T-helper 1 cell treated with Interleukin-12 subunit alpha and Interleukin-12 subunit beta and Interleukin-4 antibody, amounts not matched to agents 30 μg/mL and 1 μg/mL, for 36 hours (primary cell): ENCODE results near the gene AUTS2.
"Not testable (repeated sequence)": the region's sequence is repeated elsewhere in the genome, so short reads cannot be mapped to it uniquely, and the experiment has no call there.

ENCODE experiments used
- H3K27ac Mint-ChIP-seq: one replicate; pipeline ENCODE4 v1.8.0; 2021; ENCODE audit warnings: mild to moderate bottlenecking, mixed read lengths
- H3K27me3 Mint-ChIP-seq: one replicate; pipeline ENCODE4 v1.8.0; 2021; ENCODE audit warnings: low read depth, mixed read lengths
- H3K36me3 Mint-ChIP-seq: one replicate; pipeline ENCODE4 v1.8.0; 2021; ENCODE audit warnings: low read depth, mixed read lengths
- H3K4me1 Mint-ChIP-seq: one replicate; pipeline ENCODE4 v1.8.0; 2021; ENCODE audit warnings: low read depth, mixed read lengths
- H3K4me3 Mint-ChIP-seq: one replicate; pipeline ENCODE4 v1.8.0; 2021; ENCODE audit warnings: mild to moderate bottlenecking, moderate library complexity, mixed read lengths
- H3K9me3 Mint-ChIP-seq: one replicate; pipeline ENCODE4 v1.8.0; 2021; ENCODE audit warnings: mixed read lengths

The AUTS2 gene

GRCh38 chr7:70364393-70364792 lies 766.1 kb downstream of the AUTS2 start:
- H3K27me3 Mint-ChIP-seq, H3K4me3 Mint-ChIP-seq, H3K27ac Mint-ChIP-seq, H3K9me3 Mint-ChIP-seq, H3K4me1 Mint-ChIP-seq, H3K36me3 Mint-ChIP-seq: not testable (repeated sequence)

DNA sequence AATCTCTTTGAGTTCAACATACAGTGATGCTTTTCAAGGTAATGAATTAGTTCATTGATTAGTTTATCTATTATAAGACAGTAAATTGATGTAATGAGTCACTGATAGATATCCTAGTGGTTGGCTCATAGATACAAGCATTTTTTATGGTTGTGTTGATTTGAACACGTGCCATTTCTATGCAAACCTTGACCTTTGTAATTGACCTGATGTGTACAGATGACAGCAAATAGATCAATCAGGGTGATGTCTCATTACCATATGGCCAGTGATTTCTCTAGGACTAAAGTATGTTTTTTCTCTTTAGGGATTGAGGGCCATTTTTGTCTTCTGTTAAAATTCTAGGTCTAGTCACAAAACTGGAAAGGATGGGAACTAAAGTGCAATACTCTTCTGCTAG lies 773.4 kb downstream of the AUTS2 start:
- peaks cover 1% of the 10 kb centered on the region for H3K9me3 Mint-ChIP-seq
- no peaks in the 10 kb centered on the region for H3K27me3 Mint-ChIP-seq
- no peak overlapping the region for H3K27ac Mint-ChIP-seq
- H3K4me3 Mint-ChIP-seq: no peak overlapping the region
- no peaks in the 10 kb centered on the region for H3K36me3 Mint-ChIP-seq
- H3K4me1 Mint-ChIP-seq: no peaks in the 10 kb centered on the region

GRCh38 chr7:70372768-70373515 lies 774.7 kb downstream of the AUTS2 start:
- no peak overlapping the region for H3K4me3 Mint-ChIP-seq
- H3K9me3 Mint-ChIP-seq: no peaks in the 10 kb centered on the region
- no peaks in the 10 kb centered on the region for H3K36me3 Mint-ChIP-seq
- no peaks in the 10 kb centered on the region for H3K4me1 Mint-ChIP-seq
- H3K27me3 Mint-ChIP-seq: no peaks in the 10 kb centered on the region
- no peak overlapping the region for H3K27ac Mint-ChIP-seq

DNA sequence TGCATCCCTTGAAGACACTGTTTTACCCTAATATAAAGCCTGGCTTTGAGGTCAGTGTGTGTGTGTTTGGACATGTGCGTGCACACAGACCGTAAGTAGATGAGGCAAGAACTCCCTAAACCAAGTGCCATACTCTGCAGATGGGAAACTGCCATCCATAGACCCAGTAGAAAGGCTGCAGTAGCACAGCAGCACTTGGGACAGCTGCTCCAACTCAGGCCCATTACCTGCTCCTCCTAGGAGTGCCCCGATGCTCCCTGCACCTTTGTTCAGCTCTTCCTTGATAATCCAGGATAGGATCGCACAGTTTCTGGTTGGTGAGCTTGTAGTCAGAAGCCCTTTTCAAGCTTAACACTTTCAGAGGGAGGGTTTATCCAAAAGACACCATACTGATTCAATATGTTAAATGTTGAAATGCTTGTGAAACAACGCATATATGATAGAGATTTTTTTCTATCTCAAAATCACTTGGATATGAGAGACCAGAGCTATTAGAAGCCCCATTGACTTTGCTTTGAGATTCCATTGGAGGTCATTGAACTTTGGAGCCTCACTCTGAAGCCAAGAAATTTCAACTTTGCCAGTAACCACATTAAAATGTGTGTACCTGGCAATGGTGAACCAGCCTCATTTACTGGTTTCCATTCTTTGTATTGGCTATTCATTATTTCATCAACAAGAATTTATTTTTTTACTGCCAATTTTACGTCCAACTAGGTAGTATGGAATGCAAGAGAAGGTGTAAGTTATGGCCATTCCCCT lies 776.7 kb downstream of the AUTS2 start:
- Mint-ChIP-seq H3K27me3 (no peaks in the 10 kb centered on the region), H3K9me3 (no peaks in the 10 kb centered on the region), H3K36me3 (no peaks in the 10 kb centered on the region), H3K4me1 (no peaks in the 10 kb centered on the region), H3K27ac (no peak overlapping the region), H3K4me3 (no peak overlapping the region)

GRCh38 chr7:70376561-70377031 lies 778.3 kb downstream of the AUTS2 start:
- Mint-ChIP-seq H3K27me3 (no peaks in the 10 kb centered on the region), H3K4me3 (no peak overlapping the region), H3K27ac (no peak overlapping the region), H3K9me3 (no peaks in the 10 kb centered on the region), H3K4me1 (no peaks in the 10 kb centered on the region), H3K36me3 (no peaks in the 10 kb centered on the region)

GRCh38 chr7:70377957-70378356 lies 779.7 kb downstream of the AUTS2 start:
- H3K9me3 Mint-ChIP-seq: no peaks in the 10 kb centered on the region
- H3K36me3 Mint-ChIP-seq: no peaks in the 10 kb centered on the region
- H3K27ac Mint-ChIP-seq: no peak overlapping the region

GRCh38 chr7:70379210-70379609 lies 780.9 kb downstream of the AUTS2 start:
- no peaks in the 10 kb centered on the region for H3K9me3 Mint-ChIP-seq
- no peaks in the 10 kb centered on the region for H3K27me3 Mint-ChIP-seq
- H3K27ac Mint-ChIP-seq: no peak overlapping the region
- no peaks in the 10 kb centered on the region for H3K36me3 Mint-ChIP-seq
- no peaks in the 10 kb centered on the region for H3K4me1 Mint-ChIP-seq
- no peak overlapping the region for H3K4me3 Mint-ChIP-seq

More at GRCh38 chr7:70377957-70378356, 779.7 kb downstream of the AUTS2 start:
- Mint-ChIP-seq H3K4me1 (no peaks in the 10 kb centered on the region), H3K27me3 (no peaks in the 10 kb centered on the region), H3K4me3 (no peak overlapping the region)

DNA sequence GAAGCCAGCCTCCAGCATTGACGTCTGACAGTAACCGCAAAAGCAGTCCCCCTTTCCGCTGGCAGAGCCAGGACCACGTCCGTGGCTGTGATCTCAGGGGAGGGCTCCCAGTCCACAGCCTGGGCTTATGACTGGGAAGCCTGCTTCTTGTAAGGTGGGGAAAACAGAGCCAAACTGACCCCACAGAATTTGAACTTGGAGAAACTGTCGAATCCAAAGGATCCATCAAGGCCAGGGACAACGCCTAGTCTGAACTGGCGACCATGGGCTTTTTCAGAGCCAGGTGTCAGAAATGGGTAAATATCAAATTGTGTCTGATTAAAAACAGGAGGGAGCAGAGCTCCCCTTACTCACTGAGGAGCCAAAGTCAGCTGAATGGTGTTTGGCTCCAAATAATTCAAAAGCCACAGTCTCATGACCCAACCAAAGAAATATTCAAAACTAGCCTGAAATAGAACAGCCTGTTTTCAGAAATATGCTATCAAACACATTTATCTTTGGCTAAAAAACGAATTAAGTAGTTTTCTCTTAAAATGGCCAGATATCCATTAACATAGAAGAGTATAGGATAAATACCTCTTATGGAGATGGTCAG lies 782.2 kb downstream of the AUTS2 start:
- Mint-ChIP-seq H3K27ac (no peak overlapping the region), H3K27me3 (no peaks in the 10 kb centered on the region), H3K4me3 (no peak overlapping the region)

GRCh38 chr7:70383066-70383782 lies 784.9 kb downstream of the AUTS2 start:
- no peaks in the 10 kb centered on the region for H3K9me3 Mint-ChIP-seq
- no peaks in the 10 kb centered on the region for H3K36me3 Mint-ChIP-seq
- H3K4me1 Mint-ChIP-seq: no peaks in the 10 kb centered on the region
- H3K27ac Mint-ChIP-seq: no peak overlapping the region
- no peak overlapping the region for H3K4me3 Mint-ChIP-seq
- H3K27me3 Mint-ChIP-seq: no peaks in the 10 kb centered on the region

More for the DNA sequence above, 782.2 kb downstream of the AUTS2 start:
- H3K4me1 Mint-ChIP-seq: no peaks in the 10 kb centered on the region
- H3K36me3 Mint-ChIP-seq: no peaks in the 10 kb centered on the region
- H3K9me3 Mint-ChIP-seq: no peaks in the 10 kb centered on the region

DNA sequence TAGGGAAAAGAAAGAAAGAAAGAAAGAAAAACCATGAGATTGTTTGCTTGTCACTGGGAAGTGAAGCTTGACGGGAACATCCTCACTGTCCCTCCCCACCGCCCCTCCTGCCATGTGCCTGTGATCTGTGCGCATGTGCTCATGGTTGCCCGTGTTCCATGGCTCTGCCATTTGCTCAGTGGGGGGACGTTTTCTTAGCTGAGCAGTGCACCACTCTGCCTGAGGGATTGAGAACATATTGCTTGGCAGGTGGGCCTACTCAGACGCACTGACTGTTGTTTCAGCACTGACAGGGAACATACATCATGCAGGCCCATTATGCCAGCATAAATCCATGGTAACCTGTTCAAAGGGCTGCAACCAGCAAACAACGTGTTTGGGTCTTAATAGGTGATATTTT lies 785.7 kb downstream of the AUTS2 start:
- no peaks in the 10 kb centered on the region for H3K9me3 Mint-ChIP-seq
- no peak overlapping the region for H3K4me3 Mint-ChIP-seq
- no peaks in the 10 kb centered on the region for H3K4me1 Mint-ChIP-seq
- no peaks in the 10 kb centered on the region for H3K27me3 Mint-ChIP-seq
- H3K36me3 Mint-ChIP-seq: no peaks in the 10 kb centered on the region
- no peak overlapping the region for H3K27ac Mint-ChIP-seq

DNA sequence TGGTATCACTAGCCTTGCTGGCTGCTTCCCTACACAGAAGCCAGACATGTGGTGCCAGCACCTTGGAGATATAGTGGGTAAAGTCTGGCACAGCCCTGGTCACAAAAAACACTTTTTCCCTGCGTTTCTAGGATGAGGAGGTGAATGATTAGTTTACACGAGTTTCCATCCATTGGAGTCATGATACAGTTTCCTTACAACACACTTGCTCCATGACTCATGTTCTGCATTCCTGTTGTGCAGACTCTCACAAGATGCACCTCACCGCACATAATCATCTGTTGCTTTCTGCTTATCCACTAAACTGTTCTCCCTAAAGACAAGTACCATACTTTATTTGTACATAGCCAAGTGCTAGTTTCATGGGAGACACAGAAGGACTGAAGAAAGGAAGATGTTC lies 786.6 kb downstream of the AUTS2 start:
- H3K9me3 Mint-ChIP-seq: no peaks in the 10 kb centered on the region
- H3K27ac Mint-ChIP-seq: no peak overlapping the region
- no peak overlapping the region for H3K4me3 Mint-ChIP-seq
- H3K36me3 Mint-ChIP-seq: no peaks in the 10 kb centered on the region
- H3K4me1 Mint-ChIP-seq: no peaks in the 10 kb centered on the region
- H3K27me3 Mint-ChIP-seq: no peaks in the 10 kb centered on the region

- Mint-ChIP-seq H3K9me3 (no peaks in the 10 kb centered on the region), H3K4me3 (no peak overlapping the region), H3K27me3 (no peaks in the 10 kb centered on the region), H3K4me1 (no peaks in the 10 kb centered on the region), H3K27ac (no peak overlapping the region), H3K36me3 (no peaks in the 10 kb centered on the region)
Measured at GRCh38 chr7:70387217-70387616, 788.9 kb downstream of the AUTS2 start.

GRCh38 chr7:70389531-70390151 lies 791.4 kb downstream of the AUTS2 start:
- no peaks in the 10 kb centered on the region for H3K4me1 Mint-ChIP-seq
- no peaks in the 10 kb centered on the region for H3K27me3 Mint-ChIP-seq
- H3K9me3 Mint-ChIP-seq: no peaks in the 10 kb centered on the region
- H3K4me3 Mint-ChIP-seq: no peak overlapping the region
- H3K27ac Mint-ChIP-seq: no peak overlapping the region
- no peaks in the 10 kb centered on the region for H3K36me3 Mint-ChIP-seq

DNA sequence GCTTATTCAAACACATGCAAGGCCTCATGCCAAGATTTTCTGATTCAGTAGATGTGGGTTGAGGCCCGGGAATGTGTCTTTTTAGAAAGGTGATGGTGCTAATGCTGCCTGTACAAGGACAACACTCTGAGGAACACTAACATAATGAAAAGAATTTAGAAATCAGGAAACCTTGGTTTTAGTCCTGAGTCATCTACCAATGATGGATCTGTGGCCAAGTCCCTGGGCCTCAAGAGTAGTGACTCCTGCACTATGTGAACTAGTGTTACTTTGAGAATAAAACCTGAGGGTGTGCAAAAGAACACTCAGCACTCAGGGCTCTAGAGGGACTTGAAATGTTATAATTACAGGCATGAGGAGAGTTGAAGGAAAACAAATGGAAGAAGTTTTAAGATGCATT lies 792.0 kb downstream of the AUTS2 start:
- H3K27me3 Mint-ChIP-seq: no peaks in the 10 kb centered on the region
- H3K27ac Mint-ChIP-seq: no peak overlapping the region
- no peaks in the 10 kb centered on the region for H3K9me3 Mint-ChIP-seq
- no peaks in the 10 kb centered on the region for H3K36me3 Mint-ChIP-seq
- no peak overlapping the region for H3K4me3 Mint-ChIP-seq
- no peaks in the 10 kb centered on the region for H3K4me1 Mint-ChIP-seq
